ENCODE measurements around the gene MEX3A.

Gene MEX3A

DNA sequence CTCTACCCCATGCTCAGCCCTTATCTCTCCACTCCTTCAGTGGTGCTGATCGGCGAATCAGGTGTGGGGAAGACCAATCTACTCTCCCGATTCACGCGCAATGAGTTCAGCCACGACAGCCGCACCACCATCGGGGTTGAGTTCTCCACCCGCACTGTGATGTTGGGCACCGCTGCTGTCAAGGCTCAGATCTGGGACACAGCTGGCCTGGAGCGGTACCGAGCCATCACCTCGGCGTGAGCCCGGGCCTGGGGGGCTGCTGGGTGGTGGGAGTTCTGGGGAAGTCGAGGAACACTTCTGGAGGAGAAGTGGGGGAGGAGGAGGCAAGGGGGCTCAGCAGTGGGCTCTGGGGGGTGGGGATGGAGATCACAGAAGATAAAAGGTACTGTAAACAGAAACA, 16.4 kb downstream of the MEX3A start:
- TF ChIP-seq, protein P1, sequence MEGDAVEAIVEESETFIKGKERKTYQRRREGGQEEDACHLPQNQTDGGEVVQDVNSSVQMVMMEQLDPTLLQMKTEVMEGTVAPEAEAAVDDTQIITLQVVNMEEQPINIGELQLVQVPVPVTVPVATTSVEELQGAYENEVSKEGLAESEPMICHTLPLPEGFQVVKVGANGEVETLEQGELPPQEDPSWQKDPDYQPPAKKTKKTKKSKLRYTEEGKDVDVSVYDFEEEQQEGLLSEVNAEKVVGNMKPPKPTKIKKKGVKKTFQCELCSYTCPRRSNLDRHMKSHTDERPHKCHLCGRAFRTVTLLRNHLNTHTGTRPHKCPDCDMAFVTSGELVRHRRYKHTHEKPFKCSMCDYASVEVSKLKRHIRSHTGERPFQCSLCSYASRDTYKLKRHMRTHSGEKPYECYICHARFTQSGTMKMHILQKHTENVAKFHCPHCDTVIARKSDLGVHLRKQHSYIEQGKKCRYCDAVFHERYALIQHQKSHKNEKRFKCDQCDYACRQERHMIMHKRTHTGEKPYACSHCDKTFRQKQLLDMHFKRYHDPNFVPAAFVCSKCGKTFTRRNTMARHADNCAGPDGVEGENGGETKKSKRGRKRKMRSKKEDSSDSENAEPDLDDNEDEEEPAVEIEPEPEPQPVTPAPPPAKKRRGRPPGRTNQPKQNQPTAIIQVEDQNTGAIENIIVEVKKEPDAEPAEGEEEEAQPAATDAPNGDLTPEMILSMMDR (IDR thresholded peaks at IDR 0.05; ENCODE audit: low read depth, low read length, missing control alignments) = no peak
- no peak overlapping the region for H3K4me3 ChIP-seq (ENCODE audit: low read depth, low read length)
- DNase-seq (ENCODE audit: low read depth) = no peak
- in situ Hi-C loops (cut with HindIII; ENCODE audit: low sequenced_read_pairs) = no loop called here

DNA sequence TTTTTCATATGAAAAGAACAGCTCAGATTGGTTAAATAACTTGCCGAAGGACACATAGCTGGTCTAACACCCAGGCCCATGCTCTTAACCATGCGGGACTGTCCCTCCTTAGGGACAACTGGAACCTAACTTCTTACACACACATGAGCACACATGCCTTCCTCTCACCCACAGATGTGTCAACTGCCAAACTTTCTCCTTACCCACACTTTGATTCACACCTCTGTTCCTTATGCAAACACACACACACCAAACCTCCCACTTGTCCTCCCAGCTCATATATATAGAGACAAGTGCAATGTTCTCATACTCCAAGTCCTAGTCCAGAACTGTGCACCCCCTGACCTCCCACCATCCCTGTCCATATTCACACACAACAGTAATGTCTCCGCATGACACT, 17.1 kb downstream of the MEX3A start:
- TF ChIP-seq, protein P1 (IDR thresholded peaks at IDR 0.05; ENCODE audit: low read depth, low read length, missing control alignments) = no peak
- no peak for DNase-seq (ENCODE audit: low read depth)
- in situ Hi-C loops (cut with HindIII; ENCODE audit: low sequenced_read_pairs) = no loop called here
- H3K4me3 ChIP-seq (ENCODE audit: low read depth, low read length) = no peak overlapping the region

DNA sequence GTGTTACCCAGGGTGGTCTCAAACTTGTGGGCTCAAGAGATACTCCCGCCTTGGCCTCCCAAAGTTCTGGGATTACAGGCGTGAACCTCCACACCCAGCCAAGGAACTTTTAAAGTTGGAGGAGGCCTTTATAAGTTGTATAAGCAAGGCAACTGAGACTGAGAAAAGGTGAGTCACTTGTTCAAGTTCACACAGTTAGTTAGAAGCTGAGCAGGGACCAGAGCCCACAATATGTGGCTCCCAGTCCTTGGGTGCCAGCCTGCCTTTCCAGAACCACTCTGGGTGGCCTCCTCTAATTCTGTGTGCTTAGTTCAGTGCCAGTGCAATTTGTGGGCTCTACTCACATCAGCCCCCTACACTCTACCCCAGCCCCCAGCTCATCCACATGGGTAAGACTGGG, 17.6 kb downstream of the MEX3A start:
- H3K4me3 ChIP-seq (ENCODE audit: low read depth, low read length) = no peak overlapping the region
- TF ChIP-seq, protein P1 (IDR thresholded peaks at IDR 0.05; ENCODE audit: low read depth, low read length, missing control alignments) = no peak
- in situ Hi-C loops (cut with HindIII; ENCODE audit: low sequenced_read_pairs) = no loop called here
- DNase-seq (ENCODE audit: low read depth) = no peak

DNA sequence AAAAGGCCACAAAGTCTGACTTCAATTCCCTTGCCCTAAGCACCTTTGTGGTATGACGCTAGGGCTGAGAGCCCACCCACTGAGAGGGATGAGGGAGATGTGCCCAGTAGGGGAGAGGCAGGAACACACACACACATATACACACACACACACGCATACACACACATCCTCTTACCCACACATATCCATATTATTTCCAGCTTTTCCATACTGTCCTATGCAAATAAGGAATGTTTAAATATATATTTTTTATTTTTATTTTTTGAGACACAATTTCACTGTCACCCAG, 18.3 kb downstream of the MEX3A start:
- in situ Hi-C loops (cut with HindIII; ENCODE audit: low sequenced_read_pairs) = no loop called here
- DNase-seq (ENCODE audit: low read depth) = no peak
- no peak overlapping the region for H3K4me3 ChIP-seq (ENCODE audit: low read depth, low read length)
- TF ChIP-seq, protein P1 (IDR thresholded peaks at IDR 0.05; ENCODE audit: low read depth, low read length, missing control alignments) = no peak

DNA sequence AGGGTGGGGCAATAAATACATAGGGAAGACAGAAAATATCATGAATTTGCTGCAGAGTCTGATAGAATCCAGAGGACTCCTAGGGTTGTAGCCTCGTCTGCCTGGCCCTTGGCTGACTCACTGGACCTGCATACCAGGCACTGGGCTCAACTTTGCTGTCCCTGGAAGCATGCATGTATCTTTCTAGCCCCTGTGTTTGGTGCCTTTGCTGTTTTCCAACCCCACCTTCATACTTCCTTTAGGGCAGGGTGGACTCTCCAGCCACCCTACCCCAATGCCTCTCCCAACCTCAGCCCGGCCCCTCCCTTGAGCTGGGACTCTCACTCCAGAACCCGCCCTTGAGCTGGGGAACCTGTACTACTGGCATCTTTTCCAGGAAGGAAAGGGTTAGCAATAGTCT, 20.1 kb downstream of the MEX3A start:
- TF ChIP-seq, protein P1 (IDR thresholded peaks at IDR 0.05; ENCODE audit: low read depth, low read length, missing control alignments) = no peak
- DNase-seq (ENCODE audit: low read depth) = no peak
- H3K4me3 ChIP-seq (ENCODE audit: low read depth, low read length) = no peak overlapping the region
- in situ Hi-C loops (cut with HindIII; ENCODE audit: low sequenced_read_pairs) = no loop called here

DNA sequence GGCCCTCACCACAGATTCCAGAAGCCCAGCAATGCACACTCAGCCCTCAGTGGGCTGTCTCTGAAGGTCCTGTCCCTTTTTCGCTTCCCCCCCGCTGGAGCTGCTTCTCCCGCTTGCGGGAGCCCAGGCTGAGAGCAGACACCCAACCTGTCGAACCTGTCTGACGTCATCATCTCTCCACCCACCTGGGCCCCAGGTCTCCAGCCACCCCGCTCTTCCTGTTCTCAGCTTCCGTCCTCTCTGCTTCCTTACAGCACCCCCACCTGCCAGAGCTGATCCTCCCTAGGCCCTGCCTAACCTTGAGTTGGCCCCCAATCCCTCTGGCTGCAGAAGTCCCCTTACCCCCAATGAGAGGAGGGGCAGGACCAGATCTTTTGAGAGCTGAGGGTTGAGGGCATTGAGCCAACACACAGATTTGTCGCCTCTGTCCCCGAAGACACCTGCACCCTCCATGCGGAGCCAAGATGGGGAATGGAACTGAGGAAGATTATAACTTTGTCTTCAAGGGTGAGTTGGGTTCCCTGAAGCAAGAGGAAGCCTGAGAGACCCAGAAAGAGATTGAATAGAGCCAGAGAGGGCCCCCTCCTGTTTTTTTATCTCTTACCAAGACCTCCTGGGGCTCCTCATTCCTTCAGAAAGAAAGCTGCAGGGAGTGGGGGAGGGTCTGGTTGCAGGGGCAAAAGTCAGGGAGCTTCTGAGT, 21.2 kb downstream of the MEX3A start, which contains the start of gene RAB25:
Gene RAB25, plus strand, starts transcription at position 224 of the 700 bp plus-strand sequence. Its CDS starts 241 bp downstream, at position 465.
- no peak for DNase-seq (ENCODE audit: low read depth)
- TF ChIP-seq, protein P1 (IDR thresholded peaks at IDR 0.05; ENCODE audit: low read depth, low read length, missing control alignments) = no peak
- H3K4me3 ChIP-seq (ENCODE audit: low read depth, low read length) = no peak within 1 kb of the TSS
- in situ Hi-C loops (cut with HindIII; ENCODE audit: low sequenced_read_pairs) = no loop called here
